Measurements from ENCODE around the gene ISM2. TPM values are rescaled to one million over a fixed set of nuclear protein-coding genes. Genes with fewer than 3 reads are reported as not detected.
"Not testable (repeated sequence)": the region's sequence is repeated elsewhere in the genome, so short reads cannot be mapped to it uniquely, and the experiment has no call there.

ISM2 gene
- total RNA-seq = 0.14 and 0.17 TPM in 2 replicates

GRCh38 chr14:77498120-77498979 is at the start of gene ISM2:
ISM2 (minus strand) TSS chr14:77498816; CDS start chr14:77498793, 23 bp downstream.
- peak; percentile 50 for DNase-seq

DNA sequence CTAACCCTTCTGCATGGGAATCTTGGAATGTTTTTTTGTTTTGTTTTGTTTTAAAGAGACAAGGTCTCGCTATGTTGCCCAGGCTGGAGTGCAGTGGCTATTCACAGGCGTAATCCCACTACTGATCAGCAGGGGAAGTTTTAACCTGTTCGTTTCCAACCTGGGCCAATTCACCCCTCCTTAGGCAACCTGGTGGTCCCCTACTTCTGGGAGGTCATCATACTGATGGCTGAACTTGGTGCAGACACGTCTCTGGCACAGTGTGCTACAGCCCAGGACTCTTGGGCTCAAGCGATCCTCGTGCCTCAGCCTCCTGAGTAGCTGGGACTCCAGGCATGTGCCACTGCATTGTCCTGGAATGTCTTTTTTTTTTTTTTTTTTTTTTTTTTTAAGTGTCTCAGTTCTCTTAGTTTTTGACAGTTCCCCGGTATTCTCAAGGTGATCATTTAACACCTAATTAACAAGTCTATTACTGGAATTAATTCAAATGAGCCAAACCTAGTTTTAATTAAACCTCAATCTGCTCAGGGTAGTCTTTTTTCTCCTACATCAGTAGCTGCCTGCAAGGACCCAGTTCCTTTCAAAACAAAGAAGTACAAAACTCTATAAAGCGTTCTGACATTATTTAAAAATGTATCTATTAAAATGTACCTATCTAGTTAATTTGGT is 49.0 kb upstream of the ISM2 start:
- DNase-seq = no peak

- DNase-seq = not testable (repeated sequence)
Observed at GRCh38 chr14:77545171-77545570, 46.6 kb upstream of the ISM2 start.

DNA sequence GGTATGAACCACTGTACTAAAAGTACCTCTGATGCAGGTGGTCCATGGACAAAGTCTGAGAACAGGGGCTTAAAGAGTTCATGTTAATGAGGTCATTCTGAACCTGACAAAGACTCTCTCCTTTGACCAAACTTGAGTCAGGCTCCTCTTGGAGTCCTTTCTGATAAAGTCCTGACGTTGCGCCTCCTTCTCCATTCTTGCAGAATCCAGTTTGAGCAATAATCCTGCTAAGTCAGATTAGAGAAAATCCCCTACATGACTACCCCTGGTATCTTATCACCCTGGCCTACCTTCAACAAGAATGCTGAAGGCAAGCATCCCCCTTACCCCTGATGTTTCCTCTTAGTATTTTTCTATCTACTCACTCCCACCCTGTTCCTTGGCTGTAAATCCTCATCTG is 46.0 kb upstream of the ISM2 start:
- DNase-seq = no peak

- DNase-seq = no peak
Observed at GRCh38 chr14:77543637-77544334, 45.2 kb upstream of the ISM2 start.

DNA sequence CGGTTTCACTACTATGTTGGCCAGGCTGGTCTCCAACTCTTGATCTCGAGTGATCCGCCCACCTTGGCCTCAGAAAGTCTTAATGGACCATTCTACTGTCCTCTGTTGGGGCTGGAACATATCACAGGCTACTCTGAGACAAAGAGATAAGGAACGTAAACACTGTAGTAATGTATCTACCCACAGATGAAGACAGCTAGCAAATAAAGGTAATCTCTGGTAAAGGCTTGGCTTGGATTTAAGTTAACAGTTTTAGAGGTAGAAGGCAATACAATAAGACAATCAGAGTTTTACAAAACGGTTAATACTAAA is 44.6 kb upstream of the ISM2 start:
- peak; percentile 46 for DNase-seq

GRCh38 chr14:77542421-77543239 is 44.0 kb upstream of the ISM2 start:
- DNase-seq = peak; percentile 86

DNA sequence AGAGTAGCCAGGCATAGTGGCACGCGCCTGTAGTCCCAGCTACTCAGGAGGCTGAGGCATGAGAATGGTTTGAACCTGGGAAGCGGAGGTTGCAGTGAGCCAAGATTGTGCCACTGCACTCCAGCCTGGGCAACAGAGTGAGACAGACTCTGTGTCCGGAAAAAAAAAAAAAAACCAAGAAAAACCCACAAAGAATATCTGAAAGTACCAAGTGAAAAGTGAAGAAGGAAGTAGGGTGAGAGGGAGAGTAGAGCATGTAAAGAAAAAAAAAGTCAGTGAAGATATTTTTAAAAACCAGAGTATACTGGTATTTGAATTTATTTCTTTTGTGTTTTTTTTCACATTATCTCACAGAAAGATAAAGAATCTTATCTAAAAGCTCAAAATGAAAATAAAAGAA is 43.3 kb upstream of the ISM2 start:
- no peak for DNase-seq

DNA sequence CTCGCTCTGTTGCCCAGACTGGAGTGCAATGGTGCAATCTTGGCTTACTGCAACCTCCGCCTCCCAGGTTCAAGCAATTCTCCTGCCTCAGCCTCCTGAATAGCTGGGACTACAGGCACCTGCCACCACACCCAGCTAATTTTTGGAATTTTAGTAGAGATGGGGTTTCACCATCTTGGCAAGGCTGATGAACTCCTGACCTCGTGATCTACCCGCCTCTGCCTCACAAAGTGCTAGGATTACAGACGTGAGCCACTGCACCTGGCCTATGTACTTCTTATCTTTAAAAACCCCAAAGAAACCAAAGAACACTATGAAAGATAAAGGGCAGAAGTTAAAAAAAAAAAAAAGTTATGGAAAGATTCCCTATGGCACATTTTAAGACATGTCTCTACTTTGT is 38.3 kb upstream of the ISM2 start:
- not testable (repeated sequence) for DNase-seq

- DNase-seq = no peak
Observed at GRCh38 chr14:77531071-77531470, 32.5 kb upstream of the ISM2 start.

GRCh38 chr14:77529963-77530362 is 31.3 kb upstream of the ISM2 start:
- DNase-seq = no peak

DNA sequence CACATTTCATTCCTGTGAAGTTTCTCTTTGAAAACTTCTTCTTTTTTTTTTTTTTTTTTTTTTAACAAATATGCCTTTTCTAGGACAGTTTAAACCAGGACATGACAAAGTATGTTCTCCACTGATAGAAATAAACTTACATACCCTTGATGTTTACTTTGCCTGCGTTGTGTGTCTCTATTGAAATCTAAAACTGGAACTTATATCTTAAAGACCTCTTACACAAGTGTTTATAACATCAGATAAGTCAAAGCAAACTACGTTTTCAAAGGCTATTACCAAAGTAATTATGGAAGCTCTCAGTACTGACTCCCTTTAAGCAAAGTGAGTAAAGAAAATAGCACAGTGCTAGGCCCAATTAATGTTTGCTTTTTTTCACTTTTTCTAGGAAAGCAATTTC is 30.6 kb upstream of the ISM2 start:
- no peak for DNase-seq

- not testable (repeated sequence) for DNase-seq
Observed at GRCh38 chr14:77528701-77529100, 30.1 kb upstream of the ISM2 start.

- no peak for DNase-seq
Observed at GRCh38 chr14:77526266-77526665, 27.6 kb upstream of the ISM2 start.

DNA sequence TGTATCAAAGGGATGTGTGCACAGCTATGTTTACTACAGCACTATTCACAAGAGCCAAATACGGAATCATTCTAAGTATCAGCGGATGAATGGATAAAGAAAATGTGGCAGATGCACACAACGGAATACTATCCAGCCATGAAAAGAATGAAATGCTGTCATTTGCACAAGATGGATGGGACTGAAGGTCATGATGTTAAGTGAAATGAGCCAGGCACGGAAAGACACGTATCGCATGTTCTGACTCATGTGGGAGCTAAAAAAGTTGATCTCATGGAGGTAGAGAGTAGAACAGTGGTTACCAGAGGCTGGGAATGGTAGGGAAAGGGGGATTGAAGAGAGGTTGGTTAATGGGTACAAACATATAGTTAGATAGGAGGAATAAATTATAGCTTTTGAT is 25.9 kb upstream of the ISM2 start:
- DNase-seq = no peak

GRCh38 chr14:77523109-77523508 is 24.5 kb upstream of the ISM2 start:
- peak; percentile 15 for DNase-seq

- no peak for DNase-seq
Observed at GRCh38 chr14:77520555-77520954, 21.9 kb upstream of the ISM2 start.

DNA sequence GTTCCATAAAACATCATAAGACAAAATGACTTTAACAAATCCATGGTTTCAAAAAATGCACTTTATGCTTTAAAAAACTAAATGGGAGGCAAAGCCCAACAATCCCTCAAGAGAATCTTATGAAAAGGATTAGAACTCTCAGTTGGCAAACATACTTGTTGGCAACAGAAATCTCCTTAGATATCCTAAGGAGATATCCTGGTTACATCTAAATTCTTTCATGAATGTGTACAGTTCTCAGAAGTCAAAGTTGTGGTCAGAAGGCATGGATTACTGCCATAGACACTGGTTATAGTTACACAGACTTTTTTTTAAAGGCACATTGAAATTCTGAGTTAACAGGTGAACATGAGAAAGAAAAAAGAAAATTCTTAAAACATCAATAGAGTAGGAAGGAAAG is 17.5 kb upstream of the ISM2 start:
- DNase-seq = no peak

DNA sequence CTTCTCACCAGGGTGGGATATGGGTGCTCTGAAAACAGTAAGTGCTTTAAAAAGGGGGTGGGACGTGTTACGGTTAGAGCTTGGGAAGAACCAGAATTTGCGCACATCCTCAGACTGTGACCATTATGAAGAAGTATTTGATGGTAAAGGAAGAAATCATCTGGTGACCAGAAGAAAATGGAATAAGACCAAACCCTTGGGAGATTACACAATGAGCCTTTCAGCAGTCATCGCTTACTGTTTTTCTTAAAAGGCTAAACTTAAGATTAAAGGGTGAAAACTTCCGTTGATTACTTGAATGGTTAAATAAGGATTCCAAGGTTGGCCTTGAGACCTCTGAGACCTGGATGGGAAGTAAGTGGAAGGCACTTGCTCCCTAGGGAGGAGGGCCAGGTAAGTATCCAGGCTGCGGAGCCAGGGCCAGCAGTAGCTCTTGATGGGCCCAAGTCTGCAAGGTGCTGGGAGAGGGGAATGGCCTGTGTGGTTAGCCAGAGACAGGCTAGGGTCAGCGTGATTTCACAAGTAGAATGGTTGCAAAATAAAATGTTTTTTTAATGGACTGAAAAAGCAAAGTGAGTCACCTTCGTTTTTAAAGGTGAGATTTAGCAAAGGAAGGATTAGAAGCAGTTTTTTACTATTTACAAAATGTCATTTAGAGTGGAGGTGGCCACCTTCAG is 13.0 kb upstream of the ISM2 start:
- no peak for DNase-seq

GRCh38 chr14:77509366-77509765 is 10.8 kb upstream of the ISM2 start:
- no peak for DNase-seq

DNA sequence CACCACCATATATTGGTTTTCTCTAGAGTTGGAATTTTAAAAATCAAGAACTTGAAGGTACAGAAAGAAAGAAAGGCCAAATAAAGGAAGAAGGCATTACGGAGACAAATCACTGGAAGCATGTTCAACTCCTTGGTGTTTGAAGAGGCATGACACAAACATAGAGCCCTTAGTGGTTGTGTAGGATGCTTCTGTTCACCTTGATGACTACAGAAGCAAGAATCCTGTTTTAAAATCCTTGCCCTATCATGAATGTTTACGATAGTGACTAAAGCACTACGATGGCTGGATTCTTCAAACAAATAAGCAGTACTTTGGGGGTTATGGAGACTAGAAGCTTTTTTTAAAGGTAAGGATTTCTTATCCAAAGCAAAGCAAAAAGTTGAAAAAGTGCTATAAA is 10.3 kb upstream of the ISM2 start:
- no peak for DNase-seq

- no peak for DNase-seq
Observed at GRCh38 chr14:77508249-77508648, 9.6 kb upstream of the ISM2 start.
